GM13977 (cell line): ENCODE data around the gene CSN3.

Experiments
- DNase-seq: peaks from one replicate; pipeline ENCODE4 v3.0.0; 2012; ENCODE audit warnings: low spot score
- in situ Hi-C: fragments of 300-500 bp; cut with MboI; formaldehyde crosslinking; loops from one replicate; pipeline ENCODE4 v1.12.0; 2022; ENCODE audit warnings: low sequenced_read_pairs, low pct_unique_long_range_greater_than_20kb, mixed read lengths, inconsistent platforms; ENCODE audit not compliant: unreplicated experiment
- TF ChIP-seq, protein P1 (sequence below): IDR thresholded peaks from 2 replicates; pipeline ENCODE4 v1.5.1; 2012; ENCODE audit warnings: mild to moderate bottlenecking, control low read depth; ENCODE audit not compliant: insufficient read depth; ENCODE audit errors: extremely low read depth, missing control alignments

Gene CSN3

DNA sequence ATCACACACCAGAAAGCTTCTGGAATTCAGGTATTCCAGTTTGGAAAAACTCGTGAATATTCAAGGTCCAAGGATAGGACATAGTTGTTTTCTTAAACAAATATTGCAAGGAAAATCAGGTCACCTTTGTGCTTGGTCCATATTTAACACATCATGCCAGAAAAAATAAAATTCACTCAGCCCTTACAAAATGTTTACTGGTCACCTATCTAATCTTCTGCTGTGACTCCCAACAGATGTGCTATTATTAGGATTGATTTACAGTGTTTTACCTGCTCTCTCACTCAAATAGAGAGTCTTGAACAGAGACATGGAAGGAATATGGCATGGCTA, 9.5 kb downstream of the CSN3 start:
- in situ Hi-C loops: no loop called here
- TF ChIP-seq, protein P1, sequence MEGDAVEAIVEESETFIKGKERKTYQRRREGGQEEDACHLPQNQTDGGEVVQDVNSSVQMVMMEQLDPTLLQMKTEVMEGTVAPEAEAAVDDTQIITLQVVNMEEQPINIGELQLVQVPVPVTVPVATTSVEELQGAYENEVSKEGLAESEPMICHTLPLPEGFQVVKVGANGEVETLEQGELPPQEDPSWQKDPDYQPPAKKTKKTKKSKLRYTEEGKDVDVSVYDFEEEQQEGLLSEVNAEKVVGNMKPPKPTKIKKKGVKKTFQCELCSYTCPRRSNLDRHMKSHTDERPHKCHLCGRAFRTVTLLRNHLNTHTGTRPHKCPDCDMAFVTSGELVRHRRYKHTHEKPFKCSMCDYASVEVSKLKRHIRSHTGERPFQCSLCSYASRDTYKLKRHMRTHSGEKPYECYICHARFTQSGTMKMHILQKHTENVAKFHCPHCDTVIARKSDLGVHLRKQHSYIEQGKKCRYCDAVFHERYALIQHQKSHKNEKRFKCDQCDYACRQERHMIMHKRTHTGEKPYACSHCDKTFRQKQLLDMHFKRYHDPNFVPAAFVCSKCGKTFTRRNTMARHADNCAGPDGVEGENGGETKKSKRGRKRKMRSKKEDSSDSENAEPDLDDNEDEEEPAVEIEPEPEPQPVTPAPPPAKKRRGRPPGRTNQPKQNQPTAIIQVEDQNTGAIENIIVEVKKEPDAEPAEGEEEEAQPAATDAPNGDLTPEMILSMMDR: no peak
- no peak for DNase-seq

DNA sequence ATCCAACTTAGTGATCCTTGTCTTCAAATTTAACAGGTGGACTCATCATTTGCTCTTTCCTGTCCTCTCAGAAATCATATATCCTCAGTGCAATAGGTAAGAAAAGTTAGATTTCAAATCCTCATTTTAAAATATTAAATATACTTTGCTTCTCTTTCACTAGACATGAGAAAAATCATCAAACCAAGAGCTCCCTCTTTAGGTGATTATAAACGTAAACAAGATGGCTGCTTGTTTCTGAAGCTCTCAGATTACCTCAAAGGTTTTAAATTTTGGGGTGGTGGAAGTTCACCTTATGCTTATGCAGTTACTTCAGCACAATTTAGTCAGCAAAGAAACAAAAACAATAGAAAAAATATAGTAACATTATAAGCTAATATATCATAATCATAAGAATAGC, 27.3 kb downstream of the CSN3 start:
- DNase-seq: peak; percentile 3
- in situ Hi-C loops: no loop called here
- TF ChIP-seq, protein P1: peak; percentile 9

DNA sequence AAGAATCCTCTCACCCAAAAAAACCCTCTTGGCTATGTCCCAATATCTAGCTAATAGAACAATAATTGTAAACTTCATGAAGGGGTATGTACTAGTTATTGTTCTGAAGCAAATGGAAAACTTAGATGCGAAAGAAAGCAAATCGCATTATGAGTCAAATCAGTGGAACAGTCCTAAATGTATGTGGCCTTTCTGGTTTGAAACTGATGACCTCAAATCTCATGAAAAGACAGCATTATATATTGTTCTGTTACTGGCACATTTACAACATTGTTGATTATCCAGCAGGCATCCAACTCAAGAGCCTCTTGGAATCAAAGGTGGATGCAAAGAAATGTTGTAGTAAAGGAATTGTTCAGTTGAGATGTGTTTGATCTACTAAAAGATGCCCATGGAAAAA, 34.7 kb downstream of the CSN3 start:
- no peak for DNase-seq
- in situ Hi-C loops: no loop called here
- TF ChIP-seq, protein P1: no peak

DNA sequence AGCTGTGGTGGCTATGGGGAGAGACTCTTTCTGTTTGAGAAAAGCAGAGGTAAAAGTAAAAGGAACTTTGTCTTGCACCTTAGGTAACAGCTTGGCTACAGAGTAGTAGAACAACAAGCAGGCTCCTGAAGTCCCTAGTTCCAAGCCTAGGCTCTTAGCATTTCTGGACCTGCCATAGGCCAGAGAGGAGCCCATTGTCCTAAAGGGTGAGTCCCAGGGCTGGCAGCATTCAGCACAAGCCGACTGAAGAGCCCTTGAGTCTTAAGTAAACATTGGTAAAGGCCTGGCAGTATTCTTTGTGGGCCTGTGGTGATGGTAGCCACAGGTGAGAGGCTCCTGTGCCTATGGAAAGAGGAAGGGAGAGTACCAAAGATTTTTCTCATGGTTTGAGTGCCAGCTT, 38.2 kb downstream of the CSN3 start:
- TF ChIP-seq, protein P1: no peak
- no peak for DNase-seq
- in situ Hi-C loops: no loop called here

DNA sequence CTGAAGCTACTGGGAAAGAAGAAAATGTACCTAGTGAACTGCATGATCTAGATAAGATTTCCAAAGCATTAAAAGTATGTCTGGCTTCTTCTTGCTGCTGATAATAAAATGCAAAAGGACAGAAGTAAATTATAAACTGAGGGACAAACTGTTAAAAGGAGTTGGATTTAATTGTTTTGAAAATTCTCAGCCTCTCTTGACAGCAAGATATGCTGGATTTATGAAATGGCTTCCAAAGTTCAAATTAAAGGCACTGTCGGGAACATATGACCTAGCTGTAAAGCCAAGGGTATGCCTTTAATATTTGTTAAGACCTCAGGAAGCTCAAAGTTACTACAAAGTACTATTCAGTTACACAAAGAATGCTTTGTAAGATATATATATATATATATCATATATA, 46.3 kb downstream of the CSN3 start:
- in situ Hi-C loops: no loop called here
- DNase-seq: no peak
- TF ChIP-seq, protein P1: no peak

DNA sequence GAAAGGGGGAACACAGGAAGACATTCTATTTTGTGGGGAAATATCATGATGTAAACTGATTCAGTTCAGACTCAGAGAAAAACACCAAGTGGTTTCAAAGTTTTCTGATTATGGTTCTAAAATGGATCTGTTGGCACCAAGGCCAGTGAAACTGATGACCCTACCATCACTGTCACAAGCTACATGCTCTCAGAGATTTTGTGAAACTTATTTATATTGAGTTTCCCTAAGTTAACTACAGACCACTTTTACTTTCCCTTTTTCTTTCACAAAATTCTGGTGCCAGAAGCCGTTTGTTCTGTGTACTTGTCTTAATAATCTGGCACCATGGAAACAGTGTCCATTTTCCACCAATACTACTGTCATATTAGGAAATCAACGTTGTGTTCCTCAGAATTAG, 48.9 kb downstream of the CSN3 start:
- in situ Hi-C loops: no loop called here
- DNase-seq: no peak
- TF ChIP-seq, protein P1: no peak

DNA sequence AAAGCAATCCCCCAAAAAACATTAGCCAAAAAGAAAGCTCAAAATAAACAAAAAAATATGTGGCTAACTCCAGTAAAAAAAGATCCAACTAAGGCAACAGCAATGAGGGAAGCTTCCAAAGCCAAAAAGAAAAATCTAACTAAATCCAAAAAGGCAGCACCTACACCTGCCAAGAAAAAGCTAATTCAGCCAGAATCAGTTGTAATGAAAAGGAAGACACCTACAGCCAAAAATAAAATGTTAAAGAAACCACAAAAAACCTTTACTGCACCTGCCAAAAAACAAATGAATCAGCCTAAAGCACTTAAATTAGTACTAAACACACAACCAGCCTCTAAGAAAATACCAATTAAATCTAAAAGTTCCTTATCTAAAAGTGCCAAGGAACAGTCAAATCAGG, 55.2 kb downstream of the CSN3 start:
- DNase-seq: no peak
- TF ChIP-seq, protein P1: no peak
- in situ Hi-C loops: no loop called here
